ENCODE measurements around the gene CARNS1.
A peak's percentile ranks its signal among the peaks of the same experiment; 100 is the strongest.

GRCh38 chr11:67439321-67440228, 24.1 kb downstream of the CARNS1 start:
- TF ChIP-seq PHF8 (conservative IDR thresholded peaks at IDR 0.05; ENCODE audit: low read depth, low read length) (no peak), JUN (IDR thresholded peaks at IDR 0.05; ENCODE audit: low read depth, low read length) (no peak), USF2 (IDR thresholded peaks at IDR 0.05; ENCODE audit: low read length) (no peak), EZH2 (IDR thresholded peaks at IDR 0.05; ENCODE audit: low read depth, low read length, severe bottlenecking) (no peak), KDM1A (IDR thresholded peaks at IDR 0.05; ENCODE audit: borderline replicate concordance, low read length) (no peak), POLR2AphosphoS5 (IDR thresholded peaks at IDR 0.05; ENCODE audit: low read depth, low read length) (peak; percentile 27), TAF1 (IDR thresholded peaks at IDR 0.05; ENCODE audit: low read depth, low read length) (no peak), POLR2A (IDR thresholded peaks at IDR 0.05; ENCODE audit: control extremely low read depth in 1 of 2, low read depth in 2 of 2, low read length in 2 of 2) (no peak), RBBP5 (IDR thresholded peaks at IDR 0.05; ENCODE audit: borderline replicate concordance, low read depth, low read length) (no peak), CHD2 (IDR thresholded peaks at IDR 0.05; ENCODE audit: low read length) (no peak), SIN3A (conservative IDR thresholded peaks at IDR 0.05 in 1 of 2, IDR thresholded peaks at IDR 0.05 in 1 of 2; ENCODE audit: low read depth in 1 of 2, low read length in 2 of 2) (no peak)
